Muscle layer of duodenum (tissue), 2 donors: Measurements from ENCODE around the gene PRELID1.
A peak's percentile ranks its signal among the peaks of the same experiment; 100 is the strongest.

Experiments
- H3K27ac ChIP-seq: one replicate; pipeline ENCODE4 v1.7.0; 2013; ENCODE audit warnings: mild to moderate bottlenecking, low read length
- H3K27me3 ChIP-seq: one replicate; pipeline ENCODE4 v1.7.0; 2013; ENCODE audit warnings: low read depth, mild to moderate bottlenecking, control low read depth, low read length
- H3K36me3 ChIP-seq, 2 donors: one replicate each; pipeline ENCODE4 v1.7.0; 2013; ENCODE audit warnings: low read length in 2 of 2, control low read depth in 1 of 2, mild to moderate bottlenecking in 1 of 2; ENCODE audit not compliant: insufficient read depth in 2 of 2, control insufficient read depth in 1 of 2
- H3K4me1 ChIP-seq, 2 donors: one replicate each; pipeline ENCODE4 v1.7.0; 2013; ENCODE audit warnings: low read length in 2 of 2, mild to moderate bottlenecking in 2 of 2, control low read depth in 1 of 2, moderate library complexity in 1 of 2; ENCODE audit not compliant: insufficient read depth in 2 of 2, control insufficient read depth in 1 of 2
- H3K4me3 ChIP-seq, 2 donors: one replicate each; pipeline ENCODE4 v1.7.0; 2013; ENCODE audit warnings: low read length in 2 of 2, low read depth in 1 of 2, mild to moderate bottlenecking in 1 of 2
- H3K9me3 ChIP-seq, 2 donors: one replicate each; pipeline ENCODE4 v1.7.0; 2013; ENCODE audit warnings: low read length in 2 of 2, control low read depth in 1 of 2, mild to moderate bottlenecking in 1 of 2; ENCODE audit not compliant: control insufficient read depth in 1 of 2
- donor health status: healthy.

PRELID1 gene

DNA sequence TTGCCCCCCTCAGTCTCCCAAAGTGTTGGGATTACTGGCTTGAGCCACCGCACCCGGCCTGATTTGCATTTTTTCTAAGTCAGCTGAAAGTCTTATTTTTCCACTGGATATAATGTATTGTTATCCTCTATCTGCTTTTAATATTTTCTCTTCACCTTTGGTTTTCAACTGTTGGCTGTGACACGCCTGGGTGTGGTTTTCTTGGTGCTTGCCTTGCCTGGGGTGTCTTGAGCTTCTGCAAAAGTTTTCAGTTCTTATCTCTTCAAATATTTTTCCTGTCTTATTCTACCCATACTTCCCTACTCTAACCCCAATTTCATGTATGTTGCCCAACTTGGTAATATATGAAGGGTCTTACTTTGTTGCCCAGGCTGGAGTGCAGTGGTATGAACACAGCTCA, 12.4 kb downstream of the PRELID1 start:
- H3K27me3 ChIP-seq = no peaks in the 10 kb centered on the region
- H3K4me1 ChIP-seq = peaks cover 0 to 21% of the 10 kb centered on the region in 2 donors
- H3K27ac ChIP-seq = no peak overlapping the region
- H3K4me3 ChIP-seq = no peak overlapping the region
- no peaks in the 10 kb centered on the region for H3K36me3 ChIP-seq
- H3K9me3 ChIP-seq = no peaks in the 10 kb centered on the region

DNA sequence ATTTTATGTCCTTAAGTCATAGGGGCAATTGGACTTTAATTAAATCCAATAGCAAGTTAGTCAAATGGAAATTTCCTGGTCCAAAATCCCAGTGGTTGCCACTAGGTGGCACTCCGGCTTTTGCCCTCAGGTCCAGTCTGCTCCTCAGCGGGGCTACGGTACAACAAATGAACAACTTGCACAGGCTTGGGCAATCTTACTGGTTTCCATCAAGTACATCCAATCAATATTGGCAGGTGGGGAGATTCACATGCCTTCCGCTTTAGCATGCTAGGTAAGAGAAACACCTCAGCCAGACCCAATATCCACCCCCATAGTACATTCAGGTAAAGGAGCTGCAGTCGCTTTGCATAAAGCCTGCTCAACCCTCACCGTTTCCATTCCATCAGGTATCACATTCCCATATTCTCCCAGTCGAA, 14.4 kb downstream of the PRELID1 start:
- peaks cover 0 to 2% of the 10 kb centered on the region in 2 donors for H3K4me1 ChIP-seq
- H3K36me3 ChIP-seq = no peaks in the 10 kb centered on the region

DNA sequence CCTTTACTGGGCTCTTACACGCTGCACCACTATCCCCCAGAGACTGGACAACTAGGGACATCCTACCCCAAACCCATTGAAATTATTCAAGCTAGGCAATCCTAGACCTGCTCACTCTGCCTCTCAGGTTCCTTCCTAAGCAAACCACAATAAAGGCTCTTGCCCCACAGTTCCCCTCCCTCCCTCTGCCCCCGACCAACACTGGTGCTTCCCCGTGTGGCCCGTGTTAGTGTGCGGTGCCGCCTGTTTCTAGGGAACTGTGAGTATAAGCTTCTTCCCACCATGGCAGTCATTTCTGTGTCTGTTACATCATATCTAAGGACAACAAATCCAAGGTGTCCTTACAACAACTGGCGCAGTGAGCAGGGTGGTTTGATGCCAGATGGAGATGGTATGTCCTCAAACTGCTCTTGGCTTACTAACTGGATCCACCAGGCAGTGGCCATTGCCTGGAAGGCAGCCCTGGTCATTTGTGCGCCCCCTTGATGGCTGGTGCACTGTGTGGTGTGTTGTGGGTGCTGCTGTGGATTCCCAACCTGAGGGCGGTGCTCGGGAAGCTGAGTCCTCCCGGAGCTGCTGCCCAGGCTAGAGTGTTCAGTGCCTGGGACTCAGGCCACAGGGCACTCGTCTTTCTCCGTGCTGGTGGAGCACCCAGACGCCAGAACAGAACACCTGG, 16.5 kb downstream of the PRELID1 start:
- H3K4me1 ChIP-seq = no peaks in the 10 kb centered on the region
- no peaks in the 10 kb centered on the region for H3K36me3 ChIP-seq
- H3K27ac ChIP-seq = no peak overlapping the region
- H3K9me3 ChIP-seq = no peaks in the 10 kb centered on the region
- no peaks in the 10 kb centered on the region for H3K27me3 ChIP-seq
- H3K4me3 ChIP-seq = no peak overlapping the region

More for the DNA sequence above, 14.4 kb downstream of the PRELID1 start:
- H3K27ac ChIP-seq = no peak overlapping the region
- no peaks in the 10 kb centered on the region for H3K27me3 ChIP-seq
- no peaks in the 10 kb centered on the region for H3K9me3 ChIP-seq
- no peak overlapping the region for H3K4me3 ChIP-seq

DNA sequence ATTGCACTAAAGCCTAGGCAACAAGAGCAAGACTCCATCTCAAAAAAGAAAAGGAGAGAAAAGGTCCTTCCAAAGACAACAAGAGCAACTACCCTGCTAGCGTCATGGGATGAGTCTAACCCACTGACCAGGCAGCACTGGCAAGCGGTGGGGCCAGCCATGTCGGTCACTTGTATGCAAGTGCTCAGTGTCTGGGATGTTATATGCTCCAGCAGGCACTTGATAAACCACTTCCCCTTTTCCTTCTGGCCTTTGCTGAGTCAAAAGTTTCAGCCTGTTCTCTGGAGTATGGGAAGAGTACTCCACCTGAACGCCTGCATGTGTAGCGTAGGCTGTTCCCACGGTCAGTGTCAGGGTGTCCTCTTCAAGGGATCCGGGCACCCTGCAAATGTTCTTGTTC, 17.3 kb downstream of the PRELID1 start:
- Histone ChIP-seq H3K27me3 (no peaks in the 10 kb centered on the region), H3K4me3 (no peak overlapping the region), H3K9me3 (no peaks in the 10 kb centered on the region), H3K4me1 (no peaks in the 10 kb centered on the region), H3K27ac (no peak overlapping the region), H3K36me3 (no peaks in the 10 kb centered on the region)

DNA sequence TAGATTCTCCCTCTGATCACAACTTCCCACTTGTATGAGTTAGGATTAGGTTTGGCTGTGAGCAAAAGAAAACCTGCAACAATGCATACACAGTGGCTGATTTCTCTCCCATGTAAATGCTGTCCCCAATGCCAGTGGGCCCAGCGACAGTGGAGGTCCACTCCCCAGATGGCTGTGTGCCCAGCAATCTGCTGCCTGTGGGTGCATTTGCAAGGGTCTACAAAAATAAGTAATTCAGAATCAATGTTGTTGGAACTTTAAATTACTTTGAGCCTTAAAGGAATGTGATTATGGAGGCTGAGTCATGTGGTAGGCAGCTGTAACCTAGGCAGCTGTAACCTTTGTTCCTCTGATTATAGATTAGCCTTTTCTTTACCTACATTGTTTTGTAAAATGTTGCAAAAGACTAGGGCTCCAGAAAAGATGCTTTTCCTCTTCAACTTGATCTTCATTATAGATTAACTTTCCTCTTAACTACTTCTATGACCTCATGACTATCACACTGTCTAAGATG, 22.3 kb downstream of the PRELID1 start:
- H3K9me3 ChIP-seq = no peaks in the 10 kb centered on the region
- no peaks in the 10 kb centered on the region for H3K4me1 ChIP-seq
- H3K4me3 ChIP-seq = no peak overlapping the region
- no peak overlapping the region for H3K27ac ChIP-seq
- peaks cover 15 to 18% of the 10 kb centered on the region in 2 donors for H3K36me3 ChIP-seq
- H3K27me3 ChIP-seq = no peaks in the 10 kb centered on the region

DNA sequence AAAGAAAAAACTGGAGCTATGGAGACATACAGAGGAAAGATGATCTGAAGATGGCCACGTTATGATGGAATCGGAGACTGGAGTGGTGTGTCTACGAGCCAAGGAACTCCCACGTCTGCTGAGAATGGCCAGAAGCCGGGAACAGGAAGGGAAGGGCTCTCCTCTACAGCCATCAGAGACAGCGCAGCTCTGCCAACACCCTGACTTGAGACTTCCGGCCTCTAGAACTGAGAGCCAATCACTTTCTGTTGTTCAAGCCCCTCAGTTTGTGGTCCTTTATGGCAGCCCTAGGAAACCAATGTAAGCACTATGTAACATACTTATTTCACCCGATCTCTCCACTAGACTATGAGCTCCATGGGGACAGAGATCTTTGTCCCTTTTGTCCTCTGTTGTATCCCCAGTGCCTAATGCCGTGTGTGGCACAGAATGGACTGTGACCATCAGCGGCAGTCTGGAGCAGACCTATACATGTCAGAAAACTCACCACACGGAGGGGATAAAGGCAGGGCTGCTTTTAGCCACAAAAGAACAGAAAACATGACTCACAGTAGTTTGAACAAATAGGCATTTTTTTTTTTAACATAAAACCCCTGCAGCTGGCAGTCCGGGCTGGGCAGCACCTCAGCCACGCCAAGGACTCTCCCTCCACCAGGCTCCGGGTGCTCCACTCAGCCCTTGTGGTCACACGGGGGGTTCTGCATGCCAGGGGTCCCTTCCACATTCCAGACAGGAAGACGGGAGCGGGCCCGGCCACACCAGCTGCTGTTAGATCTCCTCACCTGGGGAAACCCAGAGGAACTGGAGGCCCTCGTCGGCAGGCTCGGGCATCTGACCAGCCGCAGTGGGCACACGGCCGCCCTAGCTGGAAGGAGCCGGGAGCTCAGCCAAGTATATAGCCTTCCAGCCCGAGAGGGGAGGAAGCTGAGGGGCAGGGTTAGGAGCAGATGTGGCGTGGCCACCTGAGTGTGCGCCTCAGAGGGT, 24.2 kb downstream of the PRELID1 start:
- H3K36me3 ChIP-seq = peaks cover 15 to 36% of the 10 kb centered on the region in 2 donors
- H3K27ac ChIP-seq = peak overlapping the region; percentile 61
- H3K9me3 ChIP-seq = no peaks in the 10 kb centered on the region
- no peak overlapping the region for H3K4me3 ChIP-seq
- H3K27me3 ChIP-seq = no peaks in the 10 kb centered on the region
- H3K4me1 ChIP-seq = no peaks in the 10 kb centered on the region

DNA sequence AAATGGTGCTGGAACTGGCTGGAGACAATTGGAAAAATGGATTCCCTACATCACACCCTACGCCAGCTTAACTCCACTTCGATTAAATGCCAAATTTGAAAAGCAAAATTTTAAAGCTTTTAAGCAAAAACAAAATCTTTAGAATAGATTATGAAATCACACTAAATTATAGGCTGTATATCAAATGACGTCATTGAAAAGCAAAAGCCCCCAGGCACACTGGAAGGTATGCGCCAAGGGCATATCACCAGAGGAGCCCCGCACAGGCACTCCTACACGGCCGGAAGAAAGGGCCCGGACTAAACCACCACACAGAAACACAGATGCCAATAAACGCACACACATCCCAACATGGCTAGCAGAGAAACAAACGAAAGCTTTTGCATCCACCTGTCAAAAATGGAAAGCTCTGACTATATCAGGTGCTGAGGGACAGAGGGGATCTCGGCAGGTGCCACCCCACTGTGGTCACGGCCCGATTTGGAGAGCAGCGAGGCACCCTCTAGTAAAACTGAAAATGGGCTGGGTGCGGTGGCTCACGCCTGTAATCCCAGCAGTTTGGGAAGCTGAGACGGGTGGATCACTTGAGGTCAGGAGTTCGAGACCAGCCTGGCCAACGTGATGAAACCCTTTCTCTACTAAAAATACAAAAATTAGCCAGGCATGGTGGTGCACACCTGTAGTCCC, 25.1 kb downstream of the PRELID1 start:
- peaks cover 15 to 45% of the 10 kb centered on the region in 2 donors for H3K36me3 ChIP-seq
- no peaks in the 10 kb centered on the region for H3K9me3 ChIP-seq
- no peak overlapping the region for H3K4me3 ChIP-seq
- no peaks in the 10 kb centered on the region for H3K27me3 ChIP-seq
- no peak overlapping the region for H3K27ac ChIP-seq
- no peaks in the 10 kb centered on the region for H3K4me1 ChIP-seq

DNA sequence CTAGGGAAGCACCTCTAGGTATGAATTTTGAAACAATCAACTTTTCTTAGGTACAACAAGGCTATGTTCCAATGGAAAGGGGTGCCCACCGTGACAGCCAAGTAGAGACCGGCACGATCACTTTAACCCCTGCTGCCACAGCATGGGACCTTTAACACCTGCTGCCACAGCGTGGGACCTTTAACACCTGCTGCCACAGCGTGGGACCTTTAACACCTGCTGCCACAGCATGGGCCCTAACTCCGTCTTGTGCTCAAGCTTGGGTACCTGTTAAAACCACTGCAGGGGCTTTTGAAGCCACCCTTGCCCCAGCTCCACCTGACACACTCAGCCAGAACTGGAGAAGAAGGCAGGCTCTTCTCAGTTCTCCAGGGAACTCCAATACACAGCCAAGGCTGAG, 26.3 kb downstream of the PRELID1 start:
- Histone ChIP-seq H3K4me1 (no peaks in the 10 kb centered on the region), H3K27me3 (no peaks in the 10 kb centered on the region), H3K36me3 (peaks cover 20 to 57% of the 10 kb centered on the region in 2 donors), H3K9me3 (no peaks in the 10 kb centered on the region), H3K27ac (no peak overlapping the region), H3K4me3 (no peak overlapping the region)

DNA sequence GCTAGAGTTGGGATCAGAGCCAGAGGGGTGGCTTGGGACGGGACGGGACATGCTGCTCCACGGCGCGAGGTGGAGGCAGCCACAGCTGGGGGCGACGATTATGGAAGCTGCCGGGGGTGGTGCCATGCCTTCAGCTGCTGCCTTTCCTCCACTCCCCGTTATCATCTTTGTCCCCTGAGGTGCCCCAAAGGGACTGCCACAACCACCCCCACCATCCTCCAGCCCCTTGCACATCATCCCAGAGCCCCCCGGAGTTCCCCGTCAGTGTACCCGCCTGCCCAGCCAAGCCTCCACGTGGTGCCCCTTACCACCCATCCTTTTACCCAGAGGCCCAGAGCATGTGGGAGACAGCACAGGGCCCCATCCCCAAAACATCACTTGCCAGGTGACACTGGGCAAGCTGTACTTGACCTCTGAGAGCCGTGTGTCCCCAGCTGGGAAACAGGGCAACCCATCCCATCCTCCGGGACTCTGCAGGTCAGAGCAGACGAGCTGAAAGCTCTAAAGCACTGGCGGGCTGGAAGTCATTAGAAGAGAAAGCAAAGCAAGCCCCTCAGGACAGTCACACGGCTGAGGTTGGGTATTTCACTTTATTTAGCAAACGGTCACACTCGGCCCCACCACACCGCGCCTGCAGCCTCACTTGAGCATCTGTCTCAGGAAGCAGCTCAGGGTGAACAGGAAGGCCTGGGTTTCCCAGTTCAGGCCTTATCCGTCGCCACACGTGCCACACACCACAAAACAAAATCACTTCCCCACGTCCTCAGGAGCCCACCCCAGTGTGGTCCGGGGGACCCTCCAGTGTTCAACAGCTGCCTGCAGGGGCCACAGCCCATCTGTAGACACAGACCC, 27.6 kb downstream of the PRELID1 start:
- H3K4me3 ChIP-seq = no peak overlapping the region
- peaks cover 32 to 70% of the 10 kb centered on the region in 2 donors for H3K36me3 ChIP-seq
- H3K27me3 ChIP-seq = no peaks in the 10 kb centered on the region
- no peaks in the 10 kb centered on the region for H3K9me3 ChIP-seq
- H3K27ac ChIP-seq = no peak overlapping the region
- H3K4me1 ChIP-seq = no peaks in the 10 kb centered on the region

DNA sequence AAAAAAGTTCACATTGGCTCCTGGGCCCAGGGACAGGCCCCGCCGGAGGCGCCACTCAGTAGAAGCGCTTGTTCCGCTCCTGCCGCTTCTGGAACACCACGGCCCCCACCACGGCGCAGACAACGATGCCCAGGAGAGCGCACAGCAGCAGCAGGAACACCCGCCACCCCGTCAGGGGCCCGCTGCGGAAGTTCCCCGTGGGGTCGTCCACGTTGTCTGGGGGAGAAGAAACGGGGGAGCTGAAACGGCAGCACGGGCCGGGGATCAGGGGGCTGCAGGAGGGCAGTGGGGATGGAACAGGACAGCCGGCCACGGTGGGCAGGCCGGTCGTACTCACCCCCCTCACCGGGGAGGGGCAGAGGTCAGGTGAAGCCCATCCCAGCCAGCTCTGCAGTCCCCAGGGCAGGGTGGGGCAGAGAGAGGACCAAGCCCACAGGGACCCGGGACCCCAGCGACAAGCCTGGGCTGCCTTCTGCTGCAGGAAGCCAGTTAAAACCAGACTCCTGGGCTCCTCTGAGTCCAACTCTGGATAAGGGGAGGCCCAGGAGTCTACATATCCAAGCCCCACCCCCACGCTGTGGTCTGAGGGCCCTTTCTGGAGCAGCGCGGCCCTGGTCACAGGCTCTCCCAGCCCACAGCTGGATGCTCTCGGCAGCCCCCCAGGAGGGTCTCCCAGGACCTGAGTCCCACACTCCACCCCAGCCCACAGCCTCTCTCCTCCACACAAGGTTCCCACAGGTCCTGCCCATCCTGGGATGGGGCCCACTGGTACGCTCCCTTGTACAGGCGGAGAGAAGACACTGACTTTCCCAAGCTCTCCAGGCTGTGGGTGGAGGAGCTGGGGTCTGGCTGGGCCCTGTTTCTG, 28.7 kb downstream of the PRELID1 start:
- Histone ChIP-seq H3K36me3 (peaks cover 41 to 81% of the 10 kb centered on the region in 2 donors), H3K27ac (no peak overlapping the region), H3K9me3 (no peaks in the 10 kb centered on the region), H3K4me1 (no peaks in the 10 kb centered on the region), H3K27me3 (no peaks in the 10 kb centered on the region), H3K4me3 (no peak overlapping the region)
